ENCODE results near the gene NUDT1.

NUDT1 gene

DNA sequence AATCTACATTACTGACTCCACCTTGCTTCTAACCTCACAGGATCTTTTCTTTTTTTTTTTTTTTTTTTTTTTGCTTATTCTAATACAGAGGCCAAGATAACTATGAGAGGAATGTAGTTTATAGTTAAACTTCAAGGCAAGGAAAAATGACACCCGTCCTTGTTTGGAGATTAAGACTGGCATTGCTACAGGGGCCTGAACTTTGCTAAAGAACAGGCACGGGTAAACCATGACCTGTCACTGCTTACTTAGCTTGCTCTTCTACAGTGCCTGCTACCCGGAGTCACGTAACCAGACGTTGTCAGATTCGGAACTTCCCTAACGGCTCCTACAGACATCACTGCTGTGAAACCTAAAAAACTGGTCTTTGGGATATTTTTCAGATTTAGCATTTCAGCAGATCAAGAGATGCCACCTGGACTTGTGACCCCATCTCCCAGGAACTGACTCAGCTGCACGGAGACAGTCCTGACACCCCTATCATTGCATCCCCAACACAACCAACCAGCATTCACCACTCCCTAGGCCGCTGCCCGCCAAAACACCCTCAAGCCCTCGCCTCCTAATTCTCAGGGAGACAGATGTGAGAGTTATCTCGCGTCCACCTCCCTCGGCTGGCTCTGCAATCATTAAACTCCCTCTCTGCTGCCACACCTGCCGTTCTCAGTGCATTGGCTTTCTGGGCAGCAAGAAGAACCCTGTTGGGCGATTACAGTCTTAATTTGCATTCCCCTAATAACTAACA, 36.8 kb upstream of the NUDT1 start:
- no peak for DNase-seq (ENCODE audit: low read depth)

DNA sequence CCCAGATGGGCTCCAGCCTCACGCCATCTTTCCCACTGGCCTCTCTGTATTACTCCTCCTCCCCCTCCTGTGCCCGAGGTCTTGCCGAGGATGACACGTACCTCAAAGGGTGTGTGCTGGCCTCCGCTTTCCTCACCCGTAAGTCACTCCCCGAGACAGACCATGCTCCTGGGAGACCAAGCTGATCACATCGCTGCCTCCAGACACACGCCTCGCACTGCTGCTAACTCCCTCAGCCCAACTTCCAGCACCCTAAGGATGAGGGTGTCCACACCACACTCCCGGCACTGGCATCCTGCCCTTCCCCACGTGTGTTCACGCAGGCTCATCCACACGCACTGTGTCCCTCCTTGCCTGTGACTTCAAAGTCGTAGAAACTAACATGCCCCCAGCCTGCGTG, 33.3 kb upstream of the NUDT1 start:
- no peak for DNase-seq (ENCODE audit: low read depth)

DNA sequence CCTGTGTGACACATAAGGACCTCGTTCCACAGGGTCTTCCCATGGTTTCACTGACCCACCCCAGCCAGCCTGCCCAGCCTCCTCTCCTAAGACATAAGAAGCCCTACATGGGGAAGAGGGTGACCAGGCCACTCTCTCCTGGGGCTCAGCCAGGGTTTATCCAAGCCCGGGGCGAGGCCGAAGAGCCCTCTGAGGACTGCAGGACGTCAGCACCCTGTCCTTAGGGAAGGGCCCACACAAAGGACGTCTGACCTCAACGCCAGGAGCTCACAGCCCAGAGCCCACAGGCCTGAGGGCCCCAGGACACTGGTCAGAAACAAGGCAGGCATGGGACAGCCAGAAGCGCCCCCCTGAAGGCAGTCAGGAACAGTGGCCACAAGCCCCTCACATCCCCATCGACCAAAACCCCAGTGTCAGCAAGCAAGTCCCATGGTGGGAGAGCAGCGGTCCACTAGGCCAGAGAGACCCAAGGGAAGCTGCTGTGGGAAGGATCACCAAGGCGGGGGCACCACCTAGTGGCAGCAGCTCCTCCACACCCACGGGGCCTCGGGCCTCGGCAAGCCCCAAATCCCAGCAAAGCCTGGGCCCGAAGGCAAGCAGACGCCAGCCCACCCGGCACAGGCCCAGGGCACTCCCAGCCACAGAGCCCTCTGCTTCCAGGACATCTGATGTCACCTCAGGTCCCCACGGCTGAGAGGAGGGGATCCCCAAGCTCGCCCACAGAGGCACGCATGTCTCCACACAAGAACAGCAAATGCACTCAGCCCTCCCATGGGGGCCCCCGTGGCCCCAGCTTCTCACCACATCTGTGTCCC, 32.7 kb upstream of the NUDT1 start:
- no peak for DNase-seq (ENCODE audit: low read depth)

DNA sequence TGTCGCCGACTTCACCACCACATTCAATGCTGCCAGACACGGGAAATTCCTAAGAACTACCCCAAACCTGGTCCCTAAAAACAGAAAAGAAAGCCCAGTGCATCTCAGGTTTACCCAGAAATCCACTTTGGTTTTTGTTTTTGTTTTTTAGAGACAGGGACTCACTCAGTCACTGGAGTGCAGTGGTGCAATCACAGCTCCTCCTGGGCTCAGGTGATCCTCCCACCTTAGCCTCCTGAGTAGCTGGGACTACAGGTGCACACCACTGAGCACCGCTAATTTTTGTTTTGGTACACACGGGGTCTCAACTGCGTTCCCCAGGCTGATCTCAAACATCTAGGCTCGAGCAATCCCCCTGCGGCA, 32.1 kb upstream of the NUDT1 start:
- no peak for DNase-seq (ENCODE audit: low read depth)

DNA sequence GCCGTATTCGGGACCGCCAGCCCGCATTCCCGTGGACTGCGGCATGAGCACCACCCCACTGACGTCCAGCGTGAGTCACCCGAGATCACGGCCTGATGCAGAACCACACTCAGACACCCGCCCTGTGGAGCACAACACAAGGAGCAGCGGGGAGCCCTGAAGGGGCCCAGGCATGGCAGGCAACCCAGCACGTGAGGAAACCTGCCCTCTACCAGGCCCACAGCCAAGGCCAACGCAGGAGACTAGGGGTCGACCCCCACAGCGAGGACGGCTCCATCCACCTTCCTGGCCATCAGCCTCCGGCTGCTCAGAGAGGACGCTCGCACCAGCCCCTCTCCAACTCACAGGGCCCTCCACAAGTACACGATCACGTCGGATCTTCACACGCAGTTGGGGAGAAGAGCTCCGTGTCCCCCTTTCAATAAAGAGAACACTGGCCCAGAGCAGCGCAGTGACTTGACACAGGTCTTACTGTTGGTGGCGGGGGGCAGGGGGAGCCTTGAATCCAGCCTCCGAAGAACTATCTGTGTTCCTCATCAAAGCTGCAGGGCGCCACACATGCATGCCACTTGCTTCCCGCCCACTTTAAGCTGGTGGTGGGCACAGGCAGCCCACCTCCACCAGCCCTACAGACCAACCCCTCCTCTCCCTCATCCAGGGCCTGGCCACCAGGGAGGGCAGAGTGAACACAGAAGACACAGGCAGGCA, 31.3 kb upstream of the NUDT1 start:
- no peak for DNase-seq (ENCODE audit: low read depth)

DNA sequence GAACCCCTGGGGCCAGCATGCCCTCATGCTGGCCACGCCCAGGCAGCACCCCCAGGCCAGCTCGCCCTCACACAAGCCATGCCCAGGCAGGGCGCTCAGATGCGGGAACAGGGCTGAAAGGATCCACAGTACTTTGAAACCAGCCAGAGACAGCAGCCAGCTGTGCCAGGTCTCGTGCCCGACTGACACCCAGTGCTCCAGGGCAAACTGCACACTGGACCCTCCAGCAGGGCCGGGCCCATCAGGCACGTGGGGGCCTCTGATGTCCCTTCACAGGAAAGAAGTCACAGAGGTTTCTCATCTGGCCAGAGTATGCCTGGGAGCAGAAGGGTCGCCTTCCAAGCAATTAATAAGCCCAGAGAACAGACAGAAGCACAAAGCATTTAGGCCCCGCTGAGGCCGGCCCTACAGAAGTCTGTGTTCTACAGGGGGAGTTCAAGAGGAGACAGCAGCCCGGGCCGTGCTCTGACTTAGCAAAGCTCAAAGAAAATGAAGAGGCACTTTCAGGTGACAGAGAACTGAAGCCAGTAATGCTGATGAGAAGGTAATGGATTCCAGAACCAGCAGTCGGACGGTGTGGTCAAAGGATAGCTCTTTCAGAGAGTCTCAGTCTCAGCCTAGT, 30.7 kb upstream of the NUDT1 start:
- DNase-seq (ENCODE audit: low read depth) = no peak

DNA sequence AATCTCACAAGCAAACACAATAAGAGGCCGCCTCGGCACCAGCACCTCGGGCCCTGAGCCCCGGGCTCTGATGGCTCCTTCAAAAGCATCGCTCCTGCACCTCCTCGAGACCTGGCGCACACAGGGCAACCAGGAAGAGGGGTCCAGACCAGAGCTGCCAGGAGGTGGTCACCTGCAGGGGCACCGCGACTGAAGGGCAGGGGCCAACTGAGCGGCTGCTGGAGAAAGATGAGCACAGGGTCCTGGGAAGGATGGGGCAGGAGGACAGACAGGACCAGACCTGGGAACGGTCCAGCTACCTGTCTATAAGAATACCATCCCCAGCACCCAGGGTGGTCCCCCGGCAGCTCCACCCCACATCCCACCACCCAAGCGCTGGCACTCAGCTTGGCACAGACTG, 30.1 kb upstream of the NUDT1 start:
- no peak for DNase-seq (ENCODE audit: low read depth)

DNA sequence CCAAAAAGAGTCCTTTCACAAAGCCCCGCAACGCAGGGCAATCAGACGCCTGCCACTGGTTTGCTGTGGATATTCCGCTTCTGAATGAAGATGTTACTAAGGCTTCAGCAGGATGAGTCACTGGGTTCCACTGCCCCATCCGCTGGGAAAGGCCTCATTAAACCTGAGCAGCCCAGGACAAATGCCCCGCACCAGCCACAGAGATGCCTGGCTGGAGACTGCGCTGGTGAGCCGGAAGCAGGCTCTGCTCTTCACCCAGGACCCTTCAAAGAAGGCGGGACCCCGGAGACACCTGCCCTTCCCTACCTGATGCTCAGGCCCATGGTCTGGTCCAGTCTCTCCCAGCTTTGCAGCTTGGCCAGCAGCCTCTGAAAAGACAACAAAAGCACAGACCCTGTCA, 29.1 kb upstream of the NUDT1 start:
- DNase-seq (ENCODE audit: low read depth) = no peak

DNA sequence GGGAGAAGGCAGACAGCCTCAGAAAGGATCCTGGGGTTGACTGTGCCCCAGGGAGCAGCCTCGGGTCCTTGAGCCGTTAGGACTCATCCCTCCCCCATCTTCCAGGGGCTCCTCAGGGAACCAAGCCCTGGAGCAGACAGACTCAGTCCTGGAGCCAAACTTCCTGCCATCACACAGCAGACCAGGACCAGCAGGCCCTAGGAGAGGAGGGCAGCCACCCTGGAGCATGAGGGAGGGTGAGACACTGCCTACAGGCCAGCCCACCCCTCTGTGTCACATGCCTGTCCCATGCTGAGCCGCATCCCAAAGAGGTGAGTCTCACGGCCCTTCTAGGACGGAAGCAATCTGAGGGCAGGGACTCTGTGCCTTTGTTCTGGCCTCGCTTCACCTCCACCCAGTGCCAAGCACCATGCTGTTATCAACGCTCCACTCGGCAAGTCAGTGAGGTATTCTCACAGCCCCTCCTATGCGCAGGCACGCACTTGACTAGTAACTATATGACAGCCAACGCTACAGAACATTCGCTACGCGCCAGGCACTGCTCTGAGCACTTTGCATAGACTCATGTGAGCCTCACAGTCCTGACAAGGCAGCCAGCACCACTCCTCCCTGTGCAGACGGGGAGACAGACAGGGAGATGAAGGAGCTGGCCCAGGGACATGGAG, 28.3 kb upstream of the NUDT1 start:
- DNase-seq (ENCODE audit: low read depth) = no peak

DNA sequence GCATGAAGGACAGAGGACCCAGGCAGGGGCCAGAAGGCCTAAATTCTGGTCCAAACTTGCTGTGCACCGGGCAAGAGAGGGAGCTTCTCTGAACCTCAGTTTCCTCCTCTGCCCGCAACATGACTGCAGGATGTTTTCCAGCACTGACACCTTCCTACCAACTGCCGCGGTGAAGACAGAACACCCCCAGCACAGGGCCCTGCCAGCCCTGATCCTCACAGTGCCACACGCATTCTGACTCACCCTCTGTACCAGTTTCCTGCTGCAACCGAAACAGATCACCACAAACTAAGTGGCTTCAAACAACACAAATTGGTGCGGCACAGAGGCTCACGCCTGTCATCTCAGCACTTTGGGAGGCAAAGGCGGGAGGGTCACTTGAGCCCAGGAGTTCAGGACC, 27.4 kb upstream of the NUDT1 start:
- no peak for DNase-seq (ENCODE audit: low read depth)

DNA sequence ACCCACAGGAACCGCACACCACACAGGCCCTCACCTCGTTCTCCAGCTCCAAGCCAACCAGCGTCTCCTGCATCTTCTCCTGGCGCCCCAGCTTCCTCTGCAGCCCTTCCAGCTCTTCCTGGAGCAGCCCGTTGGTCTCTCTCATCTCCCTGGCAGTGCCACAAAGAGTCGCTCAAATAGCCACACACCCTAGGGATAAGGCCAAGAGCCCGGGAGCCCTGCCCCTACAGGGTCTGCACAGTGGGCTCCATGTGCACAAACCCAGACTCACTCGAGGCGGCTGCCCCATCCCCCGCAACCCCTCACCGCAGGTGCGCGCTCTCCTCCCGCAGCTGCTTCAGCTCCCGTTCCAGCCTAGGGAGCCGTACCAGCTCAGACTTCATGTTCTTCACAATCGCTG, 26.2 kb upstream of the NUDT1 start:
- DNase-seq (ENCODE audit: low read depth) = no peak

DNA sequence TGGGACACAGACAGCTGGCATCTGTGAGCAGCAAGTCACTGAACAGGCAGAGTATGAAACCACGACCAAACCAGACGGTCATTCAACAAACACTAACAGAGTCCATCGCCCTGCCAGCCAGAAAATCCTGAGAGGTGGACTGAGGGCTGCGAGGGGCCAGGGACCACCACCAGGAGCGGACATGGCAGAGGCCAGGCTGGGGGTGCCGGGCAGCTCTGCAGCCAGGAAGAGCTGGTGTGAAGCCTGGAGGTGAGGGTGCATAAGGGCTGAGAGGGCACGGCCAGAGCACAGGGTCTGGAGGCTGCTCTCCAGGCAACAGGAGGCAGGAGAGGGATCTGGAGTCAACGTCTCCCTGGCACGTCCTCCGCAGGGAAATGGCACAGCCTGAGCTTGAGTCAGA, 24.8 kb upstream of the NUDT1 start:
- no peak for DNase-seq (ENCODE audit: low read depth)

DNA sequence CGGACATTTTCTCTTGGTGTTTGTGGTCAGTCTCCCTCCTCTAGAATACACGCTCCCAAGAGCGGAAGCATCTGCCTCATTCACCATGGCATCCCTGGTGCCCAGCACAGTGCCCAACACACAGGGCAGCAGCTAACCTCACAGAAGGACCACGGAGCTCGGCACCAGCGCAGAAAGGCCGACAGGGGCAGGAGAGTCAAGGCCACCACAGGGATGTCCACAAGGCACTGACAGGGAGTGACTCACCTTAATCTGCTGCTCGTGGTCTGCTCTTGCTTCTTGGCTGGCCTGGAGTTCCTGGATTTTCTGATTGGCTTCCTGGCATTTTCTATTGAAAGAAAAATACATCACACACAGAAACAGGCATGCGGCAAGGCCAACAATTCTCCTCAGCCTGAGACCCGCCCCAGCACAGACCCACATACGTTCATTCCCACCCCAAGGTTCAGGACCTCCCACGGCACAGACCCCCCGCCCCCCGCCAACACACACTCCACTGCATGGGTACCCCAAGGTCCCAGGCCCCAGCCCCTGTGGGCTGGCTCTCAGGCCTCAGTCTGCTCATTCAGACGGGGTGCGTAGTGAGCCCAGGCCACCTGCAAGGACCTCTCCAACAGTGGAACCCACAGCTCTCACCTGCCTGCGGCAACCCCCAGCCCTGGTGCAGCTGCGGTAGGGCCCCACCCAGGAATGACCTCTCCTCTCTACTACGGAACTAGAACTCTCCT, 24.1 kb upstream of the NUDT1 start:
- DNase-seq (ENCODE audit: low read depth) = no peak

DNA sequence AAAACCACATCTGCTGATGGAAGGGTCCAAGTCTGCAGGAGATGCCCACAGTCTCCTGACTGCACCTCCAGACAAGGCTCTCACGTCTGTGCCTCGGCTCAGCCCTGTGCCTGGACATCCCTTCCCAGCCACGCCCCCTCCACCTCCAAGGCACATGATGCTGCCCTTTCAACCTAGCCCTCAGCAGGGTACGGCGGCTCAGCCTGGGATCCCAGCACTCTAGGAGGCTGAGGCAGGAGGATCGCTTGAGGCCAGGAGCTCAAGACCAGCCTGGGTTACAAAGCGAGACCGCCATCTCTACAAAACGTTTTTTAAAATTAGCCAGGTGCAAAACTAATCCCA, 23.6 kb upstream of the NUDT1 start:
- DNase-seq (ENCODE audit: low read depth) = no peak

DNA sequence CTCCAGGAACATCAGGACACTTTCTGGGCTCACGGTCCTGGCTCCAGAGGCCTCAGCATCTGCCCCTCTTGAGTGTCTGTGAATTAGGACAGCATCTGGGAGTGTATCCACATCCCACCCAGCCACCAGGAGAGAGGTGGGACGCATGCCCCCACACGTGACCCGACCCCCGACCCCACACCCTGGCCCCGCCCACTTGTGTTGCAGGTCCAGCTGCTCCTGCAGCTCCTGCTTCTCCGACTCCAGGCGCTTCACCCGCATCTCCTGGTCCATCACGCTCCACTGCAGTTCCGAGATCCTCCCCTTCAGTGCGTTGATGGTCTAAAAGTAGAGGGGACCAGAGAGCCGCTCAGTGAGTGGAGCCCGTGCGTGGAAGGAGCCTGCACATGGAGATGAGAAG, 22.9 kb upstream of the NUDT1 start:
- no peak for DNase-seq (ENCODE audit: low read depth)

DNA sequence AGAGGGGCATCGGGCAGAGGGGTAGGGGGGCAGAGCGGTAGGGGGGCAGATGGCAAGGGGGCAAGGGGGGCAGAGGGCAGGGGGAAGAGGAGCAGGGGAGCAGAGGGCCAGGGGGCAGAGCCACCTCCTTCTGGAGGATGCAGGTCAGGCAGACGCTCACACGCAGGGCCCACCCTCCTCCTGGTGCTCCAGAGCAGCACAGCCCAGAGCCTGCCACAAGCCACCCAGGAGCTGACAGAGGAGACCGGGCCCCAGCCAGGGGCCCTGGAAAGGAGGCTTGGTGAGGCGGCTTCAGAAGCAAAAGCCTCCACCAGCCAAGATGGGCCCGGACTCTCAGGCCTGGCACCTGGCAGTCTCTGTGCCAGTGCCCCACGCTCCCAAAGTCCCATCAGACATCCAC, 22.4 kb upstream of the NUDT1 start:
- no peak for DNase-seq (ENCODE audit: low read depth)

DNA sequence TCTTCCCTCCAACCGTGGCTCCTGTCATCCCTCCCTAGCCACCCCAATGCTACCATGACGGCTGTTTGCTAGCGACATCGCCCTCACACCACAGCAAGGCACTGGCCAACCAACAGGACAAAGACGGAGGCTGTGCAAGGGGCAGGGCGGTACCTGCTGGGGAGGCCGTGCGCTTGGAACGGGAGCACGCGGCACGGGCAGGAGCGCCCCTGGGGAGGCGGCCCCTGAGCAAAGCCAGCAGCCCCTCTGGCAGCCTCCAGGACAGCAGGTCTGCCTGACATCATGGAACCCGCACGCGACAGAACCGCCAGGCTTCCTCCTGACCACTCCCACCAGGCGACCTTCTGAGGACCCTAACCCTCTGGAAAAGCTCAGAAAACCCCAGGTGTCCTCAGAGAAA, 22.0 kb upstream of the NUDT1 start:
- no peak for DNase-seq (ENCODE audit: low read depth)

DNA sequence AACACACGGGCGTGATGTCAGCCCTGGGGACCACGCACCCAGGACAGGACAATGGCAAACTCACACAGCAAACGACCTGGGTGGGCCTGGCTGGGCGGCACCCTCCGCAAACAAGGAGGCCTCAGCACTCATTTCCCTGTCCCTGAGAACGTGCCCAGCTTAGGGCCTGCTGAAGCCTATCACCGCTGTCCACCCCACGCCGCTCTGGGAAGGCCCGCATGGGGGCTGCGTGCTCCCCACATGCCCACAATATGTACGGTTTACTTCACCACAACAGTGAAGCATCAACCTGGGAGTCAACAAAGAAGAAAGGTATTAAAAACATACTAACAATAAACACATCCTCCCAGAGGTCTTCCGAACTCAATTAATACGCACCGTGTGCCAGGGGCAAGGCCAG, 21.5 kb upstream of the NUDT1 start:
- no peak for DNase-seq (ENCODE audit: low read depth)

DNA sequence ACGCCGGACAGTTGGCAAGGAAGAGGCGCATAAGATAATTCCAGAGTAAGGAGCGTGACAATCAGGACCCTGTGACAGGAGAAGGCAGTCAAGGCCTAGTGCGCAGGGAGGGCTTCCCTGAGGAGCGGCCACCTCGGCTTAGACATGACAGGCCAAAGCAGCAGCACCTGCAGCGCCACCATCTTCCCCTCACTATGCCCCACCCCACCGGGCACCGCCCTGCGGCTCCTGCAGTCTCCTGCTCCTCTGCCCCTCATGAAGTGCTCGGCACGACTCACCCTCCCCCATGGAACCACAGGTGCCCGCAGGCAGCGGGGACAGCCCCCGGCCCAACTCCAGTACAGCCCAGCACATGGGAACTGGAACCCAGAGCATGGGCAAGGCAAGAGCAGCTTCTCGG, 21.1 kb upstream of the NUDT1 start:
- DNase-seq (ENCODE audit: low read depth) = no peak

DNA sequence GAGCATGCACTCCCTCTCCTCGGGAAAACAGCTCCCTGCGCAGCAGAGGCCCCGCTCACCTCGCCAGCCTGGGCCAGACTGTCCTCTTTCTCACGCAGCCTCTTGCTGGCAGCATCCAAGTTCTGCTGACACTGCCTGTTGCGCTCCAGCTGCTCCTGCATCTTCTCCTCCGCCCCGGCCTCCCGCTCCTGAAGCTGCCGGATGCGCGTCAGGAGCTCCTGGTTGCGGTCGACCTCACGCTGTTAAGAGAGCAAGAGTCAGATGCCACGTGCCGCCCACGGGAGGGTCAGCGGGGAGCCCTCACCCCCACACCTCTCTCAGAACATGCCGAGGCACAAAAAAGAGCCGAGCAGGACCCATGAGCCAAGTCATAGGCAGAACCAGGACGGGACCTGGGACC, 19.5 kb upstream of the NUDT1 start:
- no peak for DNase-seq (ENCODE audit: low read depth)

DNA sequence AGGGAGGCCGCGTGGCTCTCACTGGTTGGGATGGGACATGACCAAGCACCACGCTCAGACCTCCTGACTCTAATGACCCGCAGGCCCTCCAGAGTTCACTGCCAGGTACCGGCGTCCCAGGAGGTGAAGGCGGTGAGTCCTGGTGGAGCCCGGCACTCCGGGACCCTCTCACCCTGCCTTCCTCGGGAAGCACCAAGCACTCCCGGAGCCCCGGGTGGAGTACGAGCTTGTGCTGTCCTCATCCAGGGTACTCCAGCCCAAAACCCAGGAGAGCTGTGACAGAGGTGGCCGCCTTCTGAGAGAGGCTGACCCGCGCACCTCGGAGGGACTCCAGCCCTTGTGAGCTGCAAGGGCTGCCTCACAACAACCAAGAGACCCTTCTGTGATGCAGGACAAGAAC, 18.7 kb upstream of the NUDT1 start:
- no peak for DNase-seq (ENCODE audit: low read depth)

DNA sequence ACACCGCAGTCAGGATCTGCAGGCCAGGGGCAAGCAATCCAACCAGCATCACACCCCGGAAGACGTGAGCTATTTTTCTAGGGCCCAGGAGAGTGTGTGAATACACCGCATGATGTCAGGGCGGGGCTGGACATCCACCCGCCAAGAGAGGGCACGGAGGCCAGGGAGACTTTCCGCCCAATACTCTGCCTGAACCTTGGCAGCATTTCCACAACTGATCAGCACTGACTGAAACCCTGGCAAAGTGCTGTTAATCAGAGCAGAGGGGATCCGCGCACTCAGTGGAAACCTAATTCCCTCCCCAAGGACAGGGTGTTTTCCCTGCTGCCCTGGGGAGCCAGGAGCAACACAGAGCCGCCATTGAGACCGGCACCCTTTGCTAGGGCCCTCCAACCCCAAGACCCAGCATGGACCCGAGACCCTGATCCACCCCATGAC, 17.5 kb upstream of the NUDT1 start:
- DNase-seq (ENCODE audit: low read depth) = no peak

All from activated T-helper 9 cell treated with anti-CD3 and anti-CD28 coated beads, Interleukin-2, amount 50 U/mL, for 16 hours (primary cell).